ENCODE data around the gene PUDP. TPM values are rescaled to one million over a fixed set of nuclear protein-coding genes. Genes with fewer than 3 reads are reported as not detected.

PUDP gene
- total RNA-seq, 1 experiment from 2014 or later, result 16.1 TPM

GRCh38 chrX:7077241-7078230 is 70.4 kb downstream of the PUDP start:
- Mint-ChIP-seq H3K4me1 (ENCODE audit: insufficient read depth, unreplicated experiment) (no peaks in the 10 kb centered on the region), H3K27me3 (ENCODE audit: insufficient read depth, unreplicated experiment) (no peaks in the 10 kb centered on the region), H3K27ac (ENCODE audit: low read depth, unreplicated experiment) (no peak overlapping the region), H3K36me3 (ENCODE audit: insufficient read depth, unreplicated experiment) (peaks cover 35% of the 10 kb centered on the region), H3K4me3 (ENCODE audit: unreplicated experiment) (no peak overlapping the region), H3K9me3 (ENCODE audit: unreplicated experiment) (no peaks in the 10 kb centered on the region)
- intact Hi-C loops (cut with micrococcal nuclease), result no loop called here
- POLR2A ChIA-PET, result no interaction called here
- no peak for DNase-seq (ENCODE audit: unreplicated experiment)
- BruUV-seq (replicated peaks), result no TSS peak
- no peak for TF ChIP-seq CTCF (IDR thresholded peaks at IDR 0.05; ENCODE audit: unreplicated experiment)
- CTCF ChIA-PET, result interaction anchor here (0.6 kb wide), 1 partner anchor 990 kb away, joined by 3 read pairs; no protein-coding TSS in a partner anchor

GRCh38 chrX:7076245-7076661 is 71.7 kb downstream of the PUDP start:
- Mint-ChIP-seq H3K9me3 (ENCODE audit: unreplicated experiment) (no peaks in the 10 kb centered on the region), H3K27me3 (ENCODE audit: insufficient read depth, unreplicated experiment) (no peaks in the 10 kb centered on the region), H3K27ac (ENCODE audit: low read depth, unreplicated experiment) (no peak overlapping the region), H3K36me3 (ENCODE audit: insufficient read depth, unreplicated experiment) (peaks cover 37% of the 10 kb centered on the region), H3K4me1 (ENCODE audit: insufficient read depth, unreplicated experiment) (no peaks in the 10 kb centered on the region), H3K4me3 (ENCODE audit: unreplicated experiment) (no peak overlapping the region)
- TF ChIP-seq CTCF (IDR thresholded peaks at IDR 0.05; ENCODE audit: unreplicated experiment), result no peak
- ChIA-PET POLR2A (no interaction called here), CTCF (interaction anchor here (0.6 to 1.0 kb wide), 2 partner anchors 10 to 28 kb away, joined by 3 to 4 read pairs; no protein-coding TSS in a partner anchor)
- DNase-seq (ENCODE audit: unreplicated experiment), result no peak
- no TSS peak for BruUV-seq (replicated peaks)
- intact Hi-C loops (cut with micrococcal nuclease), result no loop called here

- POLR2A ChIA-PET, result no interaction called here
- CTCF ChIA-PET, result no interaction called here
- Mint-ChIP-seq H3K36me3 (ENCODE audit: insufficient read depth, unreplicated experiment) (peaks cover 37% of the 10 kb centered on the region), H3K4me1 (ENCODE audit: insufficient read depth, unreplicated experiment) (no peaks in the 10 kb centered on the region), H3K4me3 (ENCODE audit: unreplicated experiment) (no peak overlapping the region), H3K9me3 (ENCODE audit: unreplicated experiment) (no peaks in the 10 kb centered on the region), H3K27me3 (ENCODE audit: insufficient read depth, unreplicated experiment) (no peaks in the 10 kb centered on the region), H3K27ac (ENCODE audit: low read depth, unreplicated experiment) (no peak overlapping the region)
- no peak for DNase-seq (ENCODE audit: unreplicated experiment)
- BruUV-seq (replicated peaks), result no TSS peak
- no peak for TF ChIP-seq CTCF (IDR thresholded peaks at IDR 0.05; ENCODE audit: unreplicated experiment)
- intact Hi-C loops (cut with micrococcal nuclease), result no loop called here
Observed at GRCh38 chrX:7074908-7075204, 73.1 kb downstream of the PUDP start.

GRCh38 chrX:7074148-7074907 is 73.6 kb downstream of the PUDP start:
- Mint-ChIP-seq H3K4me1 (ENCODE audit: insufficient read depth, unreplicated experiment) (peaks cover 3% of the 10 kb centered on the region), H3K4me3 (ENCODE audit: unreplicated experiment) (no peak overlapping the region), H3K9me3 (ENCODE audit: unreplicated experiment) (no peaks in the 10 kb centered on the region), H3K27ac (ENCODE audit: low read depth, unreplicated experiment) (no peak overlapping the region), H3K36me3 (ENCODE audit: insufficient read depth, unreplicated experiment) (peaks cover 37% of the 10 kb centered on the region), H3K27me3 (ENCODE audit: insufficient read depth, unreplicated experiment) (no peaks in the 10 kb centered on the region)
- BruUV-seq (replicated peaks), result no TSS peak
- TF ChIP-seq CTCF (IDR thresholded peaks at IDR 0.05; ENCODE audit: unreplicated experiment), result no peak
- CTCF ChIA-PET, result no interaction called here
- POLR2A ChIA-PET, result no interaction called here
- intact Hi-C loops (cut with micrococcal nuclease), result no loop called here
- DNase-seq (ENCODE audit: unreplicated experiment), result no peak

All from MCF 10A (cell line).